K562 (cell line): ENCODE data around the gene ARV1. TPM values are rescaled to one million over a fixed set of nuclear protein-coding genes. Genes with fewer than 3 reads are reported as not detected.

Source experiments
- ARID1B ChIP-seq: fragments of 450-650 bp; IDR thresholded peaks from 2 replicates; pipeline ENCODE4 v1.6.1; 2016; ENCODE audit warnings: antibody characterized with exemption, mild to moderate bottlenecking, inconsistent platforms
- CAMTA2 ChIP-seq: fragments of 250-450 bp; sonication (Bioruptor Pico); conservative IDR thresholded peaks from 2 replicates; pipeline ENCODE4 v1.5.1; 2022
- ESRRB ChIP-seq: fragments of 250-450 bp; sonication (Bioruptor Pico); IDR thresholded peaks from 2 replicates; pipeline ENCODE4 v1.5.0; 2020; ENCODE audit warnings: mild to moderate bottlenecking, moderate library complexity, borderline replicate concordance
- MBD2 ChIP-seq: sonication (generic); IDR thresholded peaks from 2 replicates; pipeline ENCODE4 v1.6.1; 2016; ENCODE audit warnings: low read depth, borderline replicate concordance
- NR1H2 ChIP-seq: sonication (generic); formaldehyde crosslinking; IDR thresholded peaks from 2 replicates; pipeline ENCODE4 v1.4.0; 2020; ENCODE audit warnings: mild to moderate bottlenecking, missing genetic modification reagents
- RCOR1 ChIP-seq, 2 experiments: IDR thresholded peaks; 2 replicates each; pipeline ENCODE4 v1.6.1; 2012; ENCODE audit warnings: low read depth in 2 of 2, low read length in 2 of 2, borderline replicate concordance in 1 of 2, improper control_type of control experiment in 1 of 2
- SOX6 ChIP-seq: fragments of 450-650 bp; IDR thresholded peaks from 2 replicates; pipeline ENCODE4 v1.6.1; 2014; ENCODE audit warnings: mild to moderate bottlenecking
- STAT5A ChIP-seq: IDR thresholded peaks from 2 replicates; pipeline ENCODE4 v1.6.1; 2012; ENCODE audit warnings: low read length, inconsistent platforms, borderline replicate concordance
- TBL1XR1 ChIP-seq, 2 experiments: IDR thresholded peaks; 2 replicates each; pipeline ENCODE4 v1.6.1; 2012; ENCODE audit warnings: improper control_type of control experiment in 2 of 2, low read length in 2 of 2, mild to moderate bottlenecking in 1 of 2
- polyA plus RNA-seq, 8 experiments: library from polyadenylated mRNA; depleted of rRNA in 4 of 8; stranded (reverse) in 5 of 8; unstranded in 3 of 8; fragments of >200 nt; fragmentation: Nextera tagmentation in 2 of 8; fragmentation: Illumina TruSeq in 1 of 8; extraction: Ambion mirVana in 2 of 8; extraction: Trizol in 1 of 8; gene quantifications; 2 replicates each; pipeline versions ENCODE4 v1.2.1 to v1.2.3, GENCODE V29; 2011 to 2014; ENCODE audit warnings: inconsistent platforms in 1 of 8, missing spikeins in 1 of 8
- total RNA-seq, 7 experiments: library from RNA; depleted of rRNA in 6 of 7; stranded (reverse); fragments of >200 nt in 6 of 7; fragmentation: Illumina TruSeq in 2 of 7; extraction: Trizol in 2 of 7; gene quantifications; 2 replicates each; pipeline versions ENCODE4 v1.2.1 to v1.2.3, GENCODE V29; 2011 to 2021; ENCODE audit warnings: low replicate concordance in 1 of 7
- TF ChIP-seq, protein P1 (sequence below): fragments of 450-650 bp; formaldehyde crosslinking; IDR thresholded peaks from 2 replicates; pipeline ENCODE4 v1.4.0; 2022; ENCODE audit warnings: mild to moderate bottlenecking, moderate library complexity

Gene ARV1
- total and polyA plus RNA-seq, 9 of the 15 experiments (the other 6 are each of a cell fraction or from before 2014, with no cell fraction given): 54.8 to 139 (median 74.0) TPM

DNA sequence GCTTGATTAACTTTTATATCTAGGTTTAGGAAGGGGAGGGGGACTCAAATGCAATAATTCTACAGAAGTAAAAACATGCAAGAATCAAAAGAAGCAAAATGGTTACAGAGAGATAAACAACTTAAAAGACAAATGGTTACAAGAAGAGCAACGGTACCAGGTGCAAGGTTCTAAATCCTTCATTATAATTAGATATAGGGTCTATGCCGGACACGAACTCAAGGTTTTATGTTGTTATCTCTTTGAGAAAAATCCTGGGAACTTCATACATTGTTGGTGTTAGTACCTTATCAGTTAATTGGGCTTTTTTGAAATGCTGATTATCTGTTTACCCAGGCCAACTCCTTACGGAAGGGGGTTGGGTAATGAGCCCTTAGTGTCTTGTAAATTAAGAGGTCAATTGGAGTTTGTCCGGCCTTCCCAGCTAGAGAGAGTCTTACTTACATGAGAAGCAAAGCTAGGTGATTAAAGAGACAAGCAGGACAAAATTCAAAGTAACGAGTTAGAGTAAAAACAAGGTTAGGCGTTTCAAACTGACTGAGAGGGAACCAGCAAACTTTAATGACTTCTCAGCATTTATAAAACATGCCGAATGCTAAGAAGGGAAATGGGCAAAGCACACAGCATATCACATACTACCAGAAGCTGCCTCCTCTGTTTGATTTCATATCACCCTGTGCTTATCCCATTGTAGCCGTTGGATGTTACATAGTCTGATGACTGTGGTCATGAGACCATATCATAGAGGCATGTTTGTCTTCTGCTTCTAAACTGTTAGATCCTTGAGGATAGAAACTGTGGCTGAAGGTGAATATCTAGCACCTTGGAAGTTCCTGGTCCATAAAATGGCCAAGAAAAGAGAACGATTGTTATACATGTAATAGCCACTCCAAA lies 6.0 kb downstream of the ARV1 start (continued):
- peak; percentile 95 for TF ChIP-seq SOX6
- peak in 1 of 2 experiments; percentile 80; a peak in 1 of 4 replicates for TF ChIP-seq TBL1XR1 (IDR thresholded peaks at IDR 0.05; ENCODE audit: low read length in 2 of 2)
- TF ChIP-seq, protein P1, sequence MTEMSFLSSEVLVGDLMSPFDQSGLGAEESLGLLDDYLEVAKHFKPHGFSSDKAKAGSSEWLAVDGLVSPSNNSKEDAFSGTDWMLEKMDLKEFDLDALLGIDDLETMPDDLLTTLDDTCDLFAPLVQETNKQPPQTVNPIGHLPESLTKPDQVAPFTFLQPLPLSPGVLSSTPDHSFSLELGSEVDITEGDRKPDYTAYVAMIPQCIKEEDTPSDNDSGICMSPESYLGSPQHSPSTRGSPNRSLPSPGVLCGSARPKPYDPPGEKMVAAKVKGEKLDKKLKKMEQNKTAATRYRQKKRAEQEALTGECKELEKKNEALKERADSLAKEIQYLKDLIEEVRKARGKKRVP (CRISPR knock-in tag): peak; percentile 55; the same call in 1 of the 2 replicates
- TF ChIP-seq STAT5A: peak; percentile 43
- peak; percentile 92 for TF ChIP-seq ARID1B
- 0 out of 2 replicates have a peak, but pooled peaks have one; percentile 64 for TF ChIP-seq ESRRB (CRISPR knock-in tag)
- TF ChIP-seq MBD2: peak; percentile 38; the same call in 1 of the 2 replicates
- 0 out of 2 replicates have a peak, but pooled peaks have one; percentile 39 for TF ChIP-seq CAMTA2 (CRISPR knock-in tag)
- 0 out of 2 replicates have a peak, but pooled peaks have one; percentile 52 for TF ChIP-seq NR1H2 (CRISPR knock-in tag)
- peak in 1 of 2 experiments; percentile 76; a peak in 2 of 4 replicates for TF ChIP-seq RCOR1 (IDR thresholded peaks at IDR 0.05; ENCODE audit: borderline replicate concordance in 1 of 2, low read depth in 2 of 2, low read length in 2 of 2)
- TF ChIP-seq, all 486 proteins: peak for 107; not testable (repeated sequence) for 379
